Peyer's patch (tissue), 4 donors: ENCODE measurements around the gene TGFBR1.

Experiments used
- CTCF ChIP-seq, 6 experiments: fragments of 450-650 bp in 4 of 6; fragments of 200-600 bp in 2 of 6; sonication (generic) in 1 of 6; IDR thresholded peaks; one replicate each; pipeline ENCODE4 v1.5.1; 2017 to 2019; ENCODE audit warnings: antibody characterized with exemption in 6 of 6, mild to moderate bottlenecking in 3 of 6, moderate library complexity in 1 of 6
- POLR2A ChIP-seq, 2 donors: fragments of 450-650 bp; IDR thresholded peaks; one replicate each; pipeline ENCODE4 v1.5.1; 2017; ENCODE audit warnings: antibody characterized with exemption in 2 of 2, mild to moderate bottlenecking in 2 of 2, moderate library complexity in 2 of 2

- no peak for TF ChIP-seq CTCF (IDR thresholded peaks at IDR 0.05)
- TF ChIP-seq POLR2A (IDR thresholded peaks at IDR 0.05), result no peak
These were observed 3.6 kb upstream of the TGFBR1 start for GRCh38 chr9:99101271-99101670.
